PC-3 (cell line): ENCODE data around the gene BCL11B.

ENCODE experiments used
- EZH2 ChIP-seq: fragments of 300-600 bp; sonication (generic); IDR thresholded peaks from one replicate; pipeline ENCODE4 v1.6.1; 2017; ENCODE audit warnings: antibody characterized with exemption, mild to moderate bottlenecking, low read length; ENCODE audit not compliant: unreplicated experiment
- EZH2phosphoT487 ChIP-seq: fragments of 300-600 bp; sonication (generic); IDR thresholded peaks from 2 replicates; pipeline ENCODE4 v1.6.1; 2018; ENCODE audit warnings: mild to moderate bottlenecking, antibody characterized with exemption, low read length, borderline replicate concordance

DNA sequence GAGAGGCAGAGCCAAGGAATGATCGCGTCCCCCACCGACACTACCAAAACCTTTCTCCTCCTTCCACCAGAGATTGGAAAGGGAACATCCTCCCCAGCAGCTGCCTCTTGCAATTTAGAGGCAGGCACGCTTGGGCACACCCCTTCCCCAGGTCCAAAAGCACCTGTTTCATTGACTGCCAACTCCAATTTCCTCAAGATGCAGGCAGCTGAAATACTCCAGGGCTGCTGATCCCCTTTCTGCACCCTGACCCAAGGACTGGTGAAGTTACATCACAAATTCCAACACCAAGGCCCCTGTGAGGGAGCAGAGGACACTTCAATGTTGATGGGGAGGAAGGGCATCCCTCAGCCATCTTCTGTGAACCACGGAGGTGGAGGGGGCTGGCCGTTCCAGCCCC is 33.8 kb downstream of the BCL11B start:
- TF ChIP-seq EZH2 (no peak), EZH2phosphoT487 (no peak)
